ENCODE data around the gene CMSS1.
A peak's percentile ranks its signal among the peaks of the same experiment; 100 is the strongest.

CMSS1 gene

GRCh38 chr3:99997293-99997692 lies 179.6 kb downstream of the CMSS1 start:
- Histone ChIP-seq H2AFZ (ENCODE audit: low read length, unreplicated experiment) (no peak overlapping the region), H3K4me1 (ENCODE audit: control insufficient read depth, insufficient read depth, low read length, unreplicated experiment) (peaks cover 9% of the 10 kb centered on the region), H3K79me2 (ENCODE audit: control insufficient read depth, insufficient read depth, low read length, unreplicated experiment) (no peaks in the 10 kb centered on the region), H3K27me3 (ENCODE audit: insufficient read depth, low read length) (no peaks in the 10 kb centered on the region), H3K36me3 (ENCODE audit: insufficient read depth, low read length) (peaks cover 3% of the 10 kb centered on the region; the same call in 1 of the 2 replicates), H3K4me3 (ENCODE audit: low read depth, low read length) (no peak overlapping the region), H3K27ac (ENCODE audit: low read depth, low read length) (no peak overlapping the region)

GRCh38 chr3:99999536-99999935 lies 181.9 kb downstream of the CMSS1 start:
- peaks cover 20% of the 10 kb centered on the region for H3K4me1 ChIP-seq (ENCODE audit: control insufficient read depth, insufficient read depth, low read length, unreplicated experiment)
- no peaks in the 10 kb centered on the region for H3K27me3 ChIP-seq (ENCODE audit: insufficient read depth, low read length)
- no peaks in the 10 kb centered on the region for H3K36me3 ChIP-seq (ENCODE audit: insufficient read depth, low read length)
- no peak overlapping the region for H2AFZ ChIP-seq (ENCODE audit: low read length, unreplicated experiment)
- no peak overlapping the region for H3K4me3 ChIP-seq (ENCODE audit: low read depth, low read length)
- no peak overlapping the region for H3K27ac ChIP-seq (ENCODE audit: low read depth, low read length)
- H3K79me2 ChIP-seq (ENCODE audit: control insufficient read depth, insufficient read depth, low read length, unreplicated experiment): no peaks in the 10 kb centered on the region

- Histone ChIP-seq H3K4me3 (ENCODE audit: low read depth, low read length) (no peak overlapping the region), H3K36me3 (ENCODE audit: insufficient read depth, low read length) (no peaks in the 10 kb centered on the region)
Measured at GRCh38 chr3:100001083-100001482, 183.4 kb downstream of the CMSS1 start.

GRCh38 chr3:100001526-100002270 lies 184.0 kb downstream of the CMSS1 start:
- Histone ChIP-seq H3K27ac (ENCODE audit: low read depth, low read length) (no peak overlapping the region), H3K79me2 (ENCODE audit: control insufficient read depth, insufficient read depth, low read length, unreplicated experiment) (no peaks in the 10 kb centered on the region), H3K27me3 (ENCODE audit: insufficient read depth, low read length) (no peaks in the 10 kb centered on the region), H3K4me1 (ENCODE audit: control insufficient read depth, insufficient read depth, low read length, unreplicated experiment) (peaks cover 35% of the 10 kb centered on the region), H2AFZ (ENCODE audit: low read length, unreplicated experiment) (no peak overlapping the region), H3K36me3 (ENCODE audit: insufficient read depth, low read length) (no peaks in the 10 kb centered on the region), H3K4me3 (ENCODE audit: low read depth, low read length) (no peak overlapping the region)

More at GRCh38 chr3:100001083-100001482, 183.4 kb downstream of the CMSS1 start:
- H3K4me1 ChIP-seq (ENCODE audit: control insufficient read depth, insufficient read depth, low read length, unreplicated experiment): peaks cover 29% of the 10 kb centered on the region
- no peak overlapping the region for H3K27ac ChIP-seq (ENCODE audit: low read depth, low read length)
- no peaks in the 10 kb centered on the region for H3K79me2 ChIP-seq (ENCODE audit: control insufficient read depth, insufficient read depth, low read length, unreplicated experiment)
- no peaks in the 10 kb centered on the region for H3K27me3 ChIP-seq (ENCODE audit: insufficient read depth, low read length)
- no peak overlapping the region for H2AFZ ChIP-seq (ENCODE audit: low read length, unreplicated experiment)

GRCh38 chr3:100002599-100003350 lies 185.1 kb downstream of the CMSS1 start:
- Histone ChIP-seq H3K27me3 (ENCODE audit: insufficient read depth, low read length) (no peaks in the 10 kb centered on the region), H3K36me3 (ENCODE audit: insufficient read depth, low read length) (no peaks in the 10 kb centered on the region), H3K27ac (ENCODE audit: low read depth, low read length) (peak overlapping the region; percentile 13), H3K79me2 (ENCODE audit: control insufficient read depth, insufficient read depth, low read length, unreplicated experiment) (no peaks in the 10 kb centered on the region), H2AFZ (ENCODE audit: low read length, unreplicated experiment) (no peak overlapping the region), H3K4me1 (ENCODE audit: control insufficient read depth, insufficient read depth, low read length, unreplicated experiment) (peaks cover 39% of the 10 kb centered on the region), H3K4me3 (ENCODE audit: low read depth, low read length) (no peak overlapping the region)

- H3K36me3 ChIP-seq (ENCODE audit: insufficient read depth, low read length): no peaks in the 10 kb centered on the region
Measured at GRCh38 chr3:100003609-100004503, 186.2 kb downstream of the CMSS1 start.

GRCh38 chr3:100004931-100005330 lies 187.3 kb downstream of the CMSS1 start:
- Histone ChIP-seq H3K27me3 (ENCODE audit: insufficient read depth, low read length) (no peaks in the 10 kb centered on the region), H2AFZ (ENCODE audit: low read length, unreplicated experiment) (no peak overlapping the region), H3K79me2 (ENCODE audit: control insufficient read depth, insufficient read depth, low read length, unreplicated experiment) (no peaks in the 10 kb centered on the region), H3K4me1 (ENCODE audit: control insufficient read depth, insufficient read depth, low read length, unreplicated experiment) (peaks cover 37% of the 10 kb centered on the region), H3K27ac (ENCODE audit: low read depth, low read length) (no peak overlapping the region), H3K4me3 (ENCODE audit: low read depth, low read length) (no peak overlapping the region), H3K36me3 (ENCODE audit: insufficient read depth, low read length) (no peaks in the 10 kb centered on the region)

More at GRCh38 chr3:100003609-100004503, 186.2 kb downstream of the CMSS1 start:
- Histone ChIP-seq H3K79me2 (ENCODE audit: control insufficient read depth, insufficient read depth, low read length, unreplicated experiment) (no peaks in the 10 kb centered on the region), H3K4me3 (ENCODE audit: low read depth, low read length) (no peak overlapping the region), H2AFZ (ENCODE audit: low read length, unreplicated experiment) (no peak overlapping the region), H3K27me3 (ENCODE audit: insufficient read depth, low read length) (no peaks in the 10 kb centered on the region), H3K27ac (ENCODE audit: low read depth, low read length) (no peak overlapping the region), H3K4me1 (ENCODE audit: control insufficient read depth, insufficient read depth, low read length, unreplicated experiment) (peaks cover 39% of the 10 kb centered on the region)

- peaks cover 38% of the 10 kb centered on the region for H3K4me1 ChIP-seq (ENCODE audit: control insufficient read depth, insufficient read depth, low read length, unreplicated experiment)
- no peak overlapping the region for H2AFZ ChIP-seq (ENCODE audit: low read length, unreplicated experiment)
- H3K27ac ChIP-seq (ENCODE audit: low read depth, low read length): no peak overlapping the region
- H3K36me3 ChIP-seq (ENCODE audit: insufficient read depth, low read length): no peaks in the 10 kb centered on the region
- H3K4me3 ChIP-seq (ENCODE audit: low read depth, low read length): no peak overlapping the region
- no peaks in the 10 kb centered on the region for H3K27me3 ChIP-seq (ENCODE audit: insufficient read depth, low read length)
- no peaks in the 10 kb centered on the region for H3K79me2 ChIP-seq (ENCODE audit: control insufficient read depth, insufficient read depth, low read length, unreplicated experiment)
Measured at GRCh38 chr3:100005665-100006393, 188.2 kb downstream of the CMSS1 start.

- Histone ChIP-seq H3K27me3 (ENCODE audit: insufficient read depth, low read length) (no peaks in the 10 kb centered on the region), H3K4me1 (ENCODE audit: control insufficient read depth, insufficient read depth, low read length, unreplicated experiment) (peaks cover 38% of the 10 kb centered on the region), H3K4me3 (ENCODE audit: low read depth, low read length) (no peak overlapping the region), H3K36me3 (ENCODE audit: insufficient read depth, low read length) (no peaks in the 10 kb centered on the region), H2AFZ (ENCODE audit: low read length, unreplicated experiment) (no peak overlapping the region), H3K27ac (ENCODE audit: low read depth, low read length) (no peak overlapping the region), H3K79me2 (ENCODE audit: control insufficient read depth, insufficient read depth, low read length, unreplicated experiment) (no peaks in the 10 kb centered on the region)
Measured at GRCh38 chr3:100006570-100007271, 189.1 kb downstream of the CMSS1 start.

Data from ACC112 (cell line).